B cell (primary cell): ENCODE results near the gene PLAC8L1. TPM values are rescaled to one million over a fixed set of nuclear protein-coding genes. Genes with fewer than 3 reads are reported as not detected.

Experiments used
- ATAC-seq: fragments of 200-7000 bp; cut with Tn5 transposase; one replicate; pipeline ENCODE4 v1.10.0; 2021; ENCODE audit warnings: low read depth, mild to moderate bottlenecking, moderate number of reproducible peaks, moderate library complexity
- CTCF ChIA-PET: fragments of 350-600 bp; sonication (Branson Sonifier 250); formaldehyde crosslinking; loops from one replicate; lab custom pipeline; 2021; ENCODE audit warnings: antibody characterized with exemption, inconsistent platforms; lab: Charles Lee
- POLR2A ChIA-PET: fragments of 350-600 bp; sonication (Branson Sonifier 250); formaldehyde crosslinking; loops from one replicate; lab custom pipeline; 2021; ENCODE audit warnings: antibody characterized with exemption; lab: Charles Lee
- DNase-seq: peaks from one replicate; pipeline ENCODE4 v3.0.0; 2013
- H2AFZ ChIP-seq: 2 replicates; pipeline ENCODE4 v1.6.1; 2012; ENCODE audit warnings: mild to moderate bottlenecking, low read depth, low read length; ENCODE audit not compliant: insufficient read depth, poor library complexity, severe bottlenecking
- H3K27ac ChIP-seq, 2 donors: 1 replicate in 1 of 2; 2 replicates in 1 of 2; pipeline ENCODE4 v1.5.1; 2012 to 2013; ENCODE audit warnings: low read length in 2 of 2, mild to moderate bottlenecking in 2 of 2, moderate library complexity in 1 of 2
- H3K27me3 ChIP-seq, 4 experiments: fragments of 200-600 bp in 1 of 4; sonication (generic) in 1 of 4; replicated peaks in 1 of 4; 1 replicate in 2 of 4; 2 replicates in 2 of 4; pipeline versions ENCODE4 v1.6.1 to v1.7.0; 2013 to 2016; ENCODE audit warnings: low read length in 3 of 4, mild to moderate bottlenecking in 2 of 4, mixed read lengths in 1 of 4, moderate library complexity in 1 of 4; ENCODE audit not compliant: insufficient read depth in 4 of 4, control insufficient read depth in 3 of 4; ENCODE audit errors: control extremely low read depth in 1 of 4
- H3K36me3 ChIP-seq, 2 experiments: replicated peaks in 1 of 2; 1 replicate in 1 of 2; 2 replicates in 1 of 2; pipeline versions ENCODE4 v1.6.1 to v1.7.1; 2013; ENCODE audit warnings: low read length in 1 of 2; ENCODE audit not compliant: insufficient read depth in 2 of 2, control insufficient read depth in 1 of 2; ENCODE audit errors: control extremely low read depth in 1 of 2, extremely low read depth in 1 of 2
- H3K4me1 ChIP-seq, 2 donors: fragments of 200-600 bp in 1 of 2; sonication (generic) in 1 of 2; 1 replicate in 1 of 2; 2 replicates in 1 of 2; pipeline versions ENCODE4 v1.5.1 to v1.6.1; 2013 to 2017; ENCODE audit warnings: low read length in 2 of 2; ENCODE audit not compliant: control insufficient read depth in 2 of 2, insufficient read depth in 2 of 2
- H3K4me2 ChIP-seq: replicated peaks from 2 replicates; pipeline ENCODE3; 2012; ENCODE audit warnings: mild to moderate bottlenecking, low read depth, low read length; ENCODE audit not compliant: poor library complexity, severe bottlenecking
- H3K4me3 ChIP-seq, 5 experiments: fragments of 200-600 bp in 1 of 5; sonication (generic) in 1 of 5; 1 replicate in 3 of 5; 2 replicates in 2 of 5; pipeline versions ENCODE4 v1.5.1 to v1.7.0; 2011 to 2016; ENCODE audit warnings: low read length in 4 of 5, mild to moderate bottlenecking in 4 of 5, low read depth in 2 of 5, control low read depth in 1 of 5, moderate library complexity in 1 of 5; ENCODE audit not compliant: insufficient read depth in 1 of 5; ENCODE audit errors: control extremely low read depth in 1 of 5, extremely low read depth in 1 of 5
- H3K79me2 ChIP-seq: fragments of 200-600 bp; sonication (generic); one replicate; pipeline ENCODE4 v1.6.0; 2016; ENCODE audit warnings: low read length; ENCODE audit not compliant: control insufficient read depth, insufficient read depth
- H3K9ac ChIP-seq: fragments of 200-600 bp; sonication (generic); 2 replicates; pipeline ENCODE4 v1.6.1; 2017; ENCODE audit warnings: mild to moderate bottlenecking, low read length, moderate library complexity
- H3K9me3 ChIP-seq, 3 donors: one replicate each; pipeline versions ENCODE4 v1.6.1 to v1.7.1; 2013; ENCODE audit warnings: low read length in 2 of 3; ENCODE audit not compliant: control insufficient read depth in 2 of 3, insufficient read depth in 1 of 3; ENCODE audit errors: control extremely low read depth in 1 of 3
- H4K20me1 ChIP-seq: 2 replicates; pipeline ENCODE4 v1.6.0; 2012; ENCODE audit warnings: mild to moderate bottlenecking, low read length; ENCODE audit not compliant: insufficient read depth, control insufficient read depth, poor library complexity, severe bottlenecking
- H3K27ac Mint-ChIP-seq: one replicate; pipeline ENCODE4 v1.8.0; 2021; ENCODE audit warnings: mixed read lengths
- H3K27me3 Mint-ChIP-seq: one replicate; pipeline ENCODE4 v1.8.0; 2021; ENCODE audit warnings: mixed read lengths
- H3K4me1 Mint-ChIP-seq: one replicate; pipeline ENCODE4 v1.8.0; 2021; ENCODE audit warnings: mixed read lengths
- H3K4me3 Mint-ChIP-seq: one replicate; pipeline ENCODE4 v1.8.0; 2021; ENCODE audit warnings: mixed read lengths
- H3K9me3 Mint-ChIP-seq: one replicate; pipeline ENCODE4 v1.8.0; 2022; ENCODE audit warnings: mixed read lengths; ENCODE audit not compliant: insufficient read depth
- EZH2 ChIP-seq: IDR thresholded peaks from 2 replicates; pipeline ENCODE4 v1.6.1; 2012; ENCODE audit warnings: borderline replicate concordance, low read depth, mild to moderate bottlenecking, moderate library complexity, low read length; ENCODE audit not compliant: insufficient read depth, poor library complexity, severe bottlenecking
- WGBS: methylation state at CpG from one replicate; pipeline ENCODE4 v1.1.5; 2013; ENCODE audit warnings: missing lambda C conversion rate; ENCODE audit not compliant: insufficient coverage; 5-methylcytosine and 5-hydroxymethylcytosine counted together
- intact Hi-C: fragments of 100-400 bp; cut with micrococcal nuclease; formaldehyde crosslinking; loops from one replicate; pipeline ENCODE4 v1.10.0; 2022
- polyA plus RNA-seq: library from polyadenylated mRNA; depleted of rRNA; stranded (reverse); fragments of >200 nt; gene quantifications from 2 replicates; pipeline ENCODE4 v1.2.3, GENCODE V29; 2012
- total RNA-seq, 2 donors: library from RNA; stranded (reverse); fragments of 120-200 nt in 1 of 2; gene quantifications; 1 replicate in 1 of 2; 2 replicates in 1 of 2; pipeline versions ENCODE4 v1.2.3 to v1.2.4, GENCODE V29; 2013 to 2022
- TF ChIP-seq, protein P1 (sequence below): fragments of 200-600 bp; IDR thresholded peaks from one replicate; pipeline ENCODE4 v1.8.0; 2022; ENCODE audit warnings: antibody characterized with exemption, mild to moderate bottlenecking

Gene PLAC8L1
- total and polyA plus RNA-seq, 2 donors (not counting 1 experiment from before 2014, with no cell fraction given) = 0.49 TPM; not detected in 1

DNA sequence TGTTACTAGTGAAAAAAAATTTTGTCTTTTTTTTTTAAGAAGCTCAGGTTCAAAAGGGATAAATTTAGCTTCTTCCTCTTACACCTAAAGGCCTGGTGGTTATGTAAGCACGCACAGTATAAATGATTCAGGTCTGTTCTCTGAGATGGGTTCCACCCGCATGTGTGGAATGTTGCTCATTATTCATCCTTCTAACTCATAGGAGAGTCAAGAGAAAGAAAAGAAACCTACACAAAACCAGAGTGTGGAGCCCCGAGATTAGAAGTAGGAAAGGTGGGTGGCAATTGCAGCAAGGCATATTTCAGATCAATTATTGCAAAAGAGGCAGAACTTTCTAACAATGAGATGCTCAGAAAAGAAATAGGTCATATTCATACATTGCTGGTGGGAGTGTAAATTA lies 13.5 kb downstream of the PLAC8L1 start:
- Histone ChIP-seq H3K27ac (no peak overlapping the region), H3K27me3 (no peaks in the 10 kb centered on the region), H3K4me3 (no peak overlapping the region), H3K79me2 (no peaks in the 10 kb centered on the region), H4K20me1 (no peaks in the 10 kb centered on the region), H3K9me3 (no peaks in the 10 kb centered on the region), H3K9ac (no peak overlapping the region), H3K36me3 (no peaks in the 10 kb centered on the region), H3K4me1 (no peaks in the 10 kb centered on the region), H3K4me2 (no peak overlapping the region), H2AFZ (no peak overlapping the region)
- no peak for ATAC-seq
- Mint-ChIP-seq H3K27ac (no peak overlapping the region), H3K9me3 (no peaks in the 10 kb centered on the region), H3K27me3 (no peaks in the 10 kb centered on the region), H3K4me3 (no peak overlapping the region), H3K4me1 (no peaks in the 10 kb centered on the region)
- ChIA-PET POLR2A (no interaction called here), CTCF (no interaction called here)
- WGBS = no CpG with 5 or more reads among the region's 3 CpGs
- TF ChIP-seq, protein P1, sequence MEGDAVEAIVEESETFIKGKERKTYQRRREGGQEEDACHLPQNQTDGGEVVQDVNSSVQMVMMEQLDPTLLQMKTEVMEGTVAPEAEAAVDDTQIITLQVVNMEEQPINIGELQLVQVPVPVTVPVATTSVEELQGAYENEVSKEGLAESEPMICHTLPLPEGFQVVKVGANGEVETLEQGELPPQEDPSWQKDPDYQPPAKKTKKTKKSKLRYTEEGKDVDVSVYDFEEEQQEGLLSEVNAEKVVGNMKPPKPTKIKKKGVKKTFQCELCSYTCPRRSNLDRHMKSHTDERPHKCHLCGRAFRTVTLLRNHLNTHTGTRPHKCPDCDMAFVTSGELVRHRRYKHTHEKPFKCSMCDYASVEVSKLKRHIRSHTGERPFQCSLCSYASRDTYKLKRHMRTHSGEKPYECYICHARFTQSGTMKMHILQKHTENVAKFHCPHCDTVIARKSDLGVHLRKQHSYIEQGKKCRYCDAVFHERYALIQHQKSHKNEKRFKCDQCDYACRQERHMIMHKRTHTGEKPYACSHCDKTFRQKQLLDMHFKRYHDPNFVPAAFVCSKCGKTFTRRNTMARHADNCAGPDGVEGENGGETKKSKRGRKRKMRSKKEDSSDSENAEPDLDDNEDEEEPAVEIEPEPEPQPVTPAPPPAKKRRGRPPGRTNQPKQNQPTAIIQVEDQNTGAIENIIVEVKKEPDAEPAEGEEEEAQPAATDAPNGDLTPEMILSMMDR = no peak
- no peak for TF ChIP-seq EZH2
- no peak for DNase-seq
- intact Hi-C loops = no loop called here

DNA sequence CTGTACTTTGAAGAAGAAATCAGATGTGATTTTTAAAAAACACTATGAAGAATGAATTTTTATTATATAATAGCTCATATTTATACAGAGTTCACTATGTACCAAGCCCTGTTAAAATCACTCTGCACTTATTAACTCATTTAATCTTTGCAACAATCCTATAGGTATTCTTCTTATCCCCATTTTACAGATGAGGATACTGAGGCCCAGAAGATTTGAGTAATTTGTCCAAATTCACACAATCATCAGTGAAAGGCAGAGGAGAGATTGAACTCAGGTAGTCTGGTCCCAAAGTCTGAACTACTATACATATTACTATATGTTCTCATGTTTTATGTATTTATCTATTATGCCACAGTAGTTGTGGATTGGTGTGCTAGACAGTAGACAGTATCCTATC lies 16.1 kb downstream of the PLAC8L1 start:
- ChIA-PET POLR2A (no interaction called here), CTCF (interaction anchor here (0.6 kb wide), 1 partner anchor 13 kb away, joined by 3 read pairs; no protein-coding TSS in a partner anchor)
- no peaks in the 10 kb centered on the region for H3K27me3 ChIP-seq
- TF ChIP-seq EZH2 = no peak
- TF ChIP-seq, protein P1 = no peak
- intact Hi-C loops = no loop called here
- ATAC-seq (no peak), DNase-seq (no peak)
- H2AFZ ChIP-seq = no peak overlapping the region
- no peaks in the 10 kb centered on the region for H3K4me1 ChIP-seq
- H3K9ac ChIP-seq = no peak overlapping the region
- no peak overlapping the region for H3K27ac ChIP-seq
- H3K4me3 Mint-ChIP-seq = no peak overlapping the region
- H3K36me3 ChIP-seq = no peaks in the 10 kb centered on the region
- H3K4me2 ChIP-seq = no peak overlapping the region
- H3K9me3 ChIP-seq = no peaks in the 10 kb centered on the region
- H3K79me2 ChIP-seq = no peaks in the 10 kb centered on the region
- H3K4me1 Mint-ChIP-seq = no peaks in the 10 kb centered on the region
- no peaks in the 10 kb centered on the region for H4K20me1 ChIP-seq
- H3K27me3 Mint-ChIP-seq = no peaks in the 10 kb centered on the region
- H3K9me3 Mint-ChIP-seq = no peaks in the 10 kb centered on the region
- no peak overlapping the region for H3K27ac Mint-ChIP-seq
- no peak overlapping the region for H3K4me3 ChIP-seq
